ENCODE measurements around the gene FHDC1. TPM values are rescaled to one million over a fixed set of nuclear protein-coding genes. Genes with fewer than 3 reads are reported as not detected.

The FHDC1 gene
- total and polyA plus RNA-seq, 10 of the 15 experiments (the other 5 are each of a cell fraction or from before 2014, with no cell fraction given) = 0.04 to 0.12 (median 0.06) TPM; not detected in 3

- RAD21 ChIA-PET (ENCODE audit: unreplicated experiment) = no interaction called here
These were observed 34.9 kb downstream of the FHDC1 start for GRCh38 chr4:152971053-152971452.

GRCh38 chr4:152972821-152973628 is 36.9 kb downstream of the FHDC1 start:
- H3K4me2 ChIP-seq (ENCODE audit: control insufficient read depth, insufficient read depth) = no peak overlapping the region
- TF ChIP-seq PML (IDR thresholded peaks at IDR 0.05; ENCODE audit: low read length) (no peak), ZNF24 (IDR thresholded peaks at IDR 0.05) (no peak), SRF (IDR thresholded peaks at IDR 0.05; ENCODE audit: low read depth in 2 of 2, low read length in 2 of 2) (no peak), ETV6 (conservative IDR thresholded peaks at IDR 0.05 in 1 of 2, IDR thresholded peaks at IDR 0.05 in 1 of 2; ENCODE audit: borderline replicate concordance in 1 of 2, low read depth in 1 of 2) (no peak), PAX8 (IDR thresholded peaks at IDR 0.05) (no peak), SP1 (IDR thresholded peaks at IDR 0.05; ENCODE audit: low read depth, low read length) (no peak), BCL11A (IDR thresholded peaks at IDR 0.05; ENCODE audit: low read depth, low read length) (no peak), CHD1 (IDR thresholded peaks at IDR 0.05; ENCODE audit: low read depth, low read length) (no peak), CBX3 (IDR thresholded peaks at IDR 0.05; ENCODE audit: borderline replicate concordance, low read depth) (no peak), TBL1XR1 (IDR thresholded peaks at IDR 0.05; ENCODE audit: low read depth, low read length) (no peak), HDAC6 (IDR thresholded peaks at IDR 0.05; ENCODE audit: unreplicated experiment) (no peak)

More at GRCh38 chr4:152971053-152971452, 34.9 kb downstream of the FHDC1 start:
- POLR2A ChIA-PET = no interaction called here
- Histone ChIP-seq H4K20me1 (ENCODE audit: control insufficient read depth, insufficient read depth) (no peaks in the 10 kb centered on the region), H3K27ac (ENCODE audit: control insufficient read depth, insufficient read depth) (no peak overlapping the region), H2AFZ (ENCODE audit: control insufficient read depth, low read depth, low read length) (no peak overlapping the region), H3K4me2 (ENCODE audit: control insufficient read depth, insufficient read depth) (no peak overlapping the region), H3K4me1 (ENCODE audit: control insufficient read depth, insufficient read depth, low read length) (no peaks in the 10 kb centered on the region), H3K36me3 (ENCODE audit: control insufficient read depth in 2 of 2, insufficient read depth in 2 of 2, low read length in 1 of 2) (no peaks in the 10 kb centered on the region), H3K9me3 (replicated peaks; ENCODE audit: control insufficient read depth, insufficient read depth, low read length) (no peaks in the 10 kb centered on the region), H3K9ac (ENCODE audit: control insufficient read depth, insufficient read depth, low read length) (no peak overlapping the region), H3K4me3 (no peak overlapping the region), H3K79me2 (ENCODE audit: control insufficient read depth, insufficient read depth, low read length) (no peaks in the 10 kb centered on the region), H3K27me3 (replicated peaks in 1 of 2; ENCODE audit: control insufficient read depth in 2 of 2, insufficient read depth in 2 of 2, low read length in 1 of 2) (no peaks in the 10 kb centered on the region; a peak in 1 of 4 replicates)
- no peak for FAIRE-seq
- CTCF ChIA-PET = no interaction called here
- SMC1A ChIA-PET (ENCODE audit: uncharacterized antibody, unreplicated experiment) = interaction anchor here (0.9 kb wide), 1 partner anchor 10 kb away, joined by 3 read pairs; no protein-coding TSS in a partner anchor
- ATAC-seq = no peak
- in situ Hi-C loops (cut with MboI) (no loop called here), intact Hi-C loops (cut with micrococcal nuclease; ENCODE audit: unreplicated experiment) (no loop called here)
- TF ChIP-seq BHLHE40 (IDR thresholded peaks at IDR 0.05; ENCODE audit: borderline replicate concordance in 1 of 2, low read depth in 2 of 2, low read length in 1 of 2) (no peak), SUZ12 (IDR thresholded peaks at IDR 0.05; ENCODE audit: unreplicated experiment) (no peak)
- BruUV-seq (replicated peaks) = no TSS peak
- WGBS (ENCODE audit: insufficient coverage, insufficient replicate concordance, low lambda C conversion rate, missing lambda C conversion rate) = 18% methylated on average over 3 of the region's 3 CpGs
- DNase-seq (ENCODE audit: low read depth, low spot score) = no peak

More at GRCh38 chr4:152972821-152973628, 36.9 kb downstream of the FHDC1 start:
- ChIA-PET RAD21 (ENCODE audit: unreplicated experiment) (no interaction called here), POLR2A (interaction anchor here (0.6 kb wide), 1 partner anchor 1137 kb away, joined by 3 read pairs; no protein-coding TSS in a partner anchor), CTCF (no interaction called here), SMC1A (ENCODE audit: uncharacterized antibody, unreplicated experiment) (no interaction called here)
- Histone ChIP-seq H3K36me3 (ENCODE audit: control insufficient read depth in 2 of 2, insufficient read depth in 2 of 2, low read length in 1 of 2) (no peaks in the 10 kb centered on the region), H3K4me3 (no peak overlapping the region), H3K4me1 (ENCODE audit: control insufficient read depth, insufficient read depth, low read length) (no peaks in the 10 kb centered on the region), H2AFZ (ENCODE audit: control insufficient read depth, low read depth, low read length) (no peak overlapping the region), H3K27me3 (replicated peaks in 1 of 2; ENCODE audit: control insufficient read depth in 2 of 2, insufficient read depth in 2 of 2, low read length in 1 of 2) (no peaks in the 10 kb centered on the region; a peak in 1 of 4 replicates), H3K27ac (ENCODE audit: control insufficient read depth, insufficient read depth) (no peak overlapping the region), H3K79me2 (ENCODE audit: control insufficient read depth, insufficient read depth, low read length) (no peaks in the 10 kb centered on the region), H4K20me1 (ENCODE audit: control insufficient read depth, insufficient read depth) (no peaks in the 10 kb centered on the region), H3K9me3 (replicated peaks; ENCODE audit: control insufficient read depth, insufficient read depth, low read length) (no peaks in the 10 kb centered on the region), H3K9ac (ENCODE audit: control insufficient read depth, insufficient read depth, low read length) (no peak overlapping the region)
- in situ Hi-C loops (cut with MboI) (no loop called here), intact Hi-C loops (cut with micrococcal nuclease; ENCODE audit: unreplicated experiment) (no loop called here)
- no TSS peak for BruUV-seq (replicated peaks)
- DNase-seq (ENCODE audit: low read depth, low spot score) = no peak
- no peak for ATAC-seq
- 31% methylated on average over 12 of the region's 12 CpGs for WGBS (ENCODE audit: insufficient coverage, insufficient replicate concordance, low lambda C conversion rate, missing lambda C conversion rate)
- FAIRE-seq = no peak
